Ishikawa (cell line): ENCODE results near the gene PDE4B.

Experiments used
- CEBPB ChIP-seq: IDR thresholded peaks from 2 replicates; pipeline ENCODE4 v1.6.1; 2012
- CREB1 ChIP-seq: IDR thresholded peaks from 2 replicates; pipeline ENCODE4 v1.6.1; 2012; ENCODE audit warnings: low read depth
- EGR1 ChIP-seq: IDR thresholded peaks from 2 replicates; pipeline ENCODE4 v1.6.1; 2012
- EP300 ChIP-seq: IDR thresholded peaks from 2 replicates; pipeline ENCODE4 v1.6.1; 2012; ENCODE audit warnings: borderline replicate concordance
- FOXM1 ChIP-seq: IDR thresholded peaks from 2 replicates; pipeline ENCODE4 v1.6.1; 2012; ENCODE audit warnings: low read depth, borderline replicate concordance
- MAX ChIP-seq: IDR thresholded peaks from 2 replicates; pipeline ENCODE4 v1.6.1; 2012
- NFIC ChIP-seq: IDR thresholded peaks from 2 replicates; pipeline ENCODE4 v1.6.1; 2012
- RAD21 ChIP-seq: IDR thresholded peaks from 2 replicates; pipeline ENCODE4 v1.6.1; 2012; ENCODE audit warnings: low read depth
- REST ChIP-seq: IDR thresholded peaks from 2 replicates; pipeline ENCODE4 v1.6.1; 2012; ENCODE audit warnings: low read depth, mild to moderate bottlenecking
- TAF1 ChIP-seq: IDR thresholded peaks from 2 replicates; pipeline ENCODE4 v1.6.1; 2012; ENCODE audit warnings: low read depth, mild to moderate bottlenecking
- TCF12 ChIP-seq: IDR thresholded peaks from 2 replicates; pipeline ENCODE4 v1.6.1; 2012; ENCODE audit warnings: low read depth
- TEAD4 ChIP-seq: IDR thresholded peaks from 2 replicates; pipeline ENCODE4 v1.6.1; 2012
- USF1 ChIP-seq: IDR thresholded peaks from 2 replicates; pipeline ENCODE4 v1.6.1; 2012
- YY1 ChIP-seq: IDR thresholded peaks from 2 replicates; pipeline ENCODE4 v1.6.1; 2012; ENCODE audit warnings: low read depth
- ZBTB7A ChIP-seq: IDR thresholded peaks from 2 replicates; pipeline ENCODE4 v1.6.1; 2012; ENCODE audit warnings: low read depth

PDE4B gene

GRCh38 chr1:66207484-66207883, 414.8 kb downstream of the PDE4B start:
- TF ChIP-seq CREB1 (no peak), YY1 (no peak), TEAD4 (no peak), NFIC (no peak), FOXM1 (no peak)

GRCh38 chr1:66208632-66209031, 415.9 kb downstream of the PDE4B start:
- TF ChIP-seq REST (no peak), ZBTB7A (no peak)

- TF ChIP-seq TCF12, result no peak
- TF ChIP-seq EGR1, result no peak
- TF ChIP-seq CREB1, result no peak
- TF ChIP-seq ZBTB7A, result no peak
- no peak for TF ChIP-seq NFIC
- TF ChIP-seq CEBPB, result no peak
- no peak for TF ChIP-seq FOXM1
- no peak for TF ChIP-seq YY1
- TF ChIP-seq EP300, result no peak
- no peak for TF ChIP-seq MAX
- TF ChIP-seq USF1, result no peak
- no peak for TF ChIP-seq REST
- no peak for TF ChIP-seq RAD21
- no peak for TF ChIP-seq TEAD4
- no peak for TF ChIP-seq TAF1
Measured at GRCh38 chr1:66210635-66211244, 418.0 kb downstream of the PDE4B start.

GRCh38 chr1:66211521-66211920, 418.8 kb downstream of the PDE4B start:
- TF ChIP-seq ZBTB7A (no peak), YY1 (no peak), MAX (no peak), FOXM1 (no peak), USF1 (no peak), TCF12 (no peak), CEBPB (no peak), CREB1 (no peak), TAF1 (no peak), RAD21 (no peak), TEAD4 (no peak), REST (no peak), NFIC (no peak), EP300 (no peak), EGR1 (no peak)

GRCh38 chr1:66213491-66213890, 420.8 kb downstream of the PDE4B start:
- TF ChIP-seq RAD21, result no peak
- TF ChIP-seq NFIC, result no peak
- no peak for TF ChIP-seq REST
- no peak for TF ChIP-seq USF1
- TF ChIP-seq MAX, result no peak
- no peak for TF ChIP-seq YY1
- TF ChIP-seq ZBTB7A, result no peak
- no peak for TF ChIP-seq CEBPB
- TF ChIP-seq EGR1, result no peak
- TF ChIP-seq TEAD4, result no peak
- TF ChIP-seq TCF12, result no peak
- TF ChIP-seq EP300, result no peak
- TF ChIP-seq CREB1, result no peak
- TF ChIP-seq FOXM1, result no peak
- TF ChIP-seq TAF1, result no peak
